Stimulated activated CD4-positive, alpha-beta T cell treated with anti-CD3 and anti-CD28 coated beads, Interleukin-1b, Interleukin-23, amount 100 ng/mL, for 1 hour (primary cell): ENCODE data around the gene SPATA31E1.
"Not testable (repeated sequence)": the region's sequence is repeated elsewhere in the genome, so short reads cannot be mapped to it uniquely, and the experiment has no call there.

Experiments used
- DNase-seq, 2 donors: peaks; one replicate each; pipeline ENCODE4 v3.0.0-alpha.2; 2020; ENCODE audit warnings: low read depth in 2 of 2

The SPATA31E1 gene

GRCh38 chr9:87924851-87925250, 42.2 kb downstream of the SPATA31E1 start:
- not testable (repeated sequence) for DNase-seq

DNA sequence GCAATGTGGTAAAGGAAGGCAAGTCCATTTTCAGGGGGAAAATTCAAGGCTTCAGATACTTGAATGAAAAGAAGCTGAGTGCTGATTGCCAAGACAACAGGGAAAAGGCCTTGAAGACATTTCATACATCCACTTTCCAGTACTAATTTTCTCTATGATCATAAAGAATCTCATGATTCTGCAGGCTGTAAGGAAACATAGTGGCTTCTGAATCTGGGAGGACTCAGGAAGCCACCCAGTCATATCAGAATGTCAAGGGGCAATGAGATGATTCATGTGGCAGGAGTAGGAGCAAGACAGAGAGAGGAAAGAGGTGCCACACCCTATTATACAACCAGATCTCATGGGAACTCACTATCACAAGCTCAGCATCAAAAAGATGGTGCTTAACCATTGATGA, 46.5 kb downstream of the SPATA31E1 start:
- not testable (repeated sequence) for DNase-seq

GRCh38 chr9:87934444-87934843, 51.8 kb downstream of the SPATA31E1 start:
- DNase-seq = not testable (repeated sequence)

- DNase-seq = not testable (repeated sequence)
Measured at GRCh38 chr9:87937352-87937751, 54.7 kb downstream of the SPATA31E1 start.

- not testable (repeated sequence) for DNase-seq
Measured at GRCh38 chr9:87937918-87938317, 55.2 kb downstream of the SPATA31E1 start.

DNA sequence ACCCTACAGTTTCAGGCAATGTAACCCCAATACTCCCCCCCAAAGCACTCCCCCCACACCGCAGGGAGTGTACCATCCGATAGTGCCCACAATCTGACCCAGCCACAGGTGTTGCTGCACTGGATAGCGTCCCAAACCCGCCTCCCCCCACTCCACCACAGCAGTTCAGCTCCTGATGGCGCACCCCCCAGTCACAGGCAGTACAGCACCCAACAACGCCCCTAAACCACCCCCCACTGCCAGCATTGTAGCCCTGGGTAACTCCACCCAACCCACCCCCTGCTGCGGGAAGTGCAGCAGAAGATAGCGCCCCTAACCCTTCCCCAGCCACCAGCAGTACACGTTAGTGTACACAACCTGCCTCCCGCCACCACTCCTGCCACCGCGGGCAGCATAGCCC, 55.7 kb downstream of the SPATA31E1 start:
- DNase-seq = not testable (repeated sequence)
